Ascending aorta (tissue), 2 donors: Measurements from ENCODE around the gene SOS2. TPM values are rescaled to one million over a fixed set of nuclear protein-coding genes. Genes with fewer than 3 reads are reported as not detected.

Experiments used
- DNase-seq, 2 donors: peaks; one replicate each; pipeline ENCODE4 v3.0.0-alpha.2; 2019; ENCODE audit warnings: low spot score in 2 of 2
- H3K27ac ChIP-seq, 2 donors: fragments of 200-600 bp; sonication (generic); one replicate each; pipeline ENCODE4 v1.5.1; 2016 to 2017; ENCODE audit warnings: mild to moderate bottlenecking in 1 of 2
- H3K27me3 ChIP-seq: fragments of 200-600 bp; sonication (generic); one replicate; pipeline ENCODE4 v1.5.1; 2017
- H3K36me3 ChIP-seq, 2 donors: fragments of 200-600 bp; sonication (generic); one replicate each; pipeline ENCODE4 v1.5.1; 2016
- H3K4me1 ChIP-seq, 2 donors: fragments of 200-600 bp; sonication (generic); one replicate each; pipeline ENCODE4 v1.5.1; 2016 to 2017; ENCODE audit warnings: mild to moderate bottlenecking in 1 of 2
- H3K4me3 ChIP-seq, 2 donors: fragments of 200-600 bp; sonication (generic); one replicate each; pipeline ENCODE4 v1.5.1; 2016 to 2017; ENCODE audit warnings: mild to moderate bottlenecking in 1 of 2
- H3K9me3 ChIP-seq, 2 donors: fragments of 200-600 bp; sonication (generic); one replicate each; pipeline ENCODE4 v1.5.1; 2016
- CTCF ChIP-seq, 3 experiments: fragments of 200-600 bp in 2 of 3; fragments of 450-650 bp in 1 of 3; sonication (generic) in 2 of 3; IDR thresholded peaks; one replicate each; pipeline ENCODE4 v1.5.1; 2016 to 2019; ENCODE audit warnings: antibody characterized with exemption in 3 of 3, mild to moderate bottlenecking in 1 of 3, moderate library complexity in 1 of 3
- intact Hi-C: fragments of 100-400 bp; cut with DNase I; formaldehyde crosslinking; loops from one replicate; pipeline ENCODE4 v1.15.1; 2023
- total RNA-seq: library from RNA; depleted of rRNA; stranded (reverse); fragments of >200 nt; gene quantifications from one replicate; pipeline ENCODE4 v1.1.0, GENCODE V29; 2016

The SOS2 gene
- total RNA-seq, 1 donor from 2014 or later = 7.3 TPM

GRCh38 chr14:50139192-50139591, 92.2 kb downstream of the SOS2 start:
- no peak for DNase-seq
- Histone ChIP-seq H3K36me3 (peaks cover 14 to 22% of the 10 kb centered on the region in 2 donors), H3K4me1 (no peaks in the 10 kb centered on the region), H3K9me3 (no peaks in the 10 kb centered on the region), H3K27ac (no peak overlapping the region), H3K4me3 (no peak overlapping the region), H3K27me3 (no peaks in the 10 kb centered on the region)
- intact Hi-C loops = no loop called here
- TF ChIP-seq CTCF (IDR thresholded peaks at IDR 0.05) = no peak

- Histone ChIP-seq H3K4me1 (no peaks in the 10 kb centered on the region), H3K9me3 (no peaks in the 10 kb centered on the region), H3K4me3 (no peak overlapping the region), H3K27me3 (no peaks in the 10 kb centered on the region), H3K36me3 (peaks cover 28 to 31% of the 10 kb centered on the region in 2 donors), H3K27ac (no peak overlapping the region)
- no peak for DNase-seq
- intact Hi-C loops = no loop called here
- TF ChIP-seq CTCF (IDR thresholded peaks at IDR 0.05) = no peak
Measured at GRCh38 chr14:50127802-50128201, 103.6 kb downstream of the SOS2 start.

- Histone ChIP-seq H3K36me3 (peaks cover 8 to 10% of the 10 kb centered on the region in 2 donors), H3K9me3 (no peaks in the 10 kb centered on the region), H3K4me3 (no peak overlapping the region), H3K27ac (no peak overlapping the region), H3K27me3 (no peaks in the 10 kb centered on the region), H3K4me1 (no peaks in the 10 kb centered on the region)
- TF ChIP-seq CTCF (IDR thresholded peaks at IDR 0.05) = no peak
- intact Hi-C loops = no loop called here
- DNase-seq = no peak
Measured at GRCh38 chr14:50123062-50123461, 108.3 kb downstream of the SOS2 start.

- Histone ChIP-seq H3K9me3 (no peaks in the 10 kb centered on the region), H3K36me3 (peaks cover 10 to 12% of the 10 kb centered on the region in 2 donors), H3K27me3 (no peaks in the 10 kb centered on the region), H3K27ac (no peak overlapping the region), H3K4me3 (no peak overlapping the region), H3K4me1 (no peaks in the 10 kb centered on the region)
- TF ChIP-seq CTCF (IDR thresholded peaks at IDR 0.05) = no peak
- DNase-seq = no peak
- intact Hi-C loops = no loop called here
Measured at GRCh38 chr14:50122291-50122690, 109.1 kb downstream of the SOS2 start.

- intact Hi-C loops = no loop called here
- peaks cover 10 to 12% of the 10 kb centered on the region in 2 donors for H3K36me3 ChIP-seq
- no peak overlapping the region for H3K4me3 ChIP-seq
- no peak for TF ChIP-seq CTCF (IDR thresholded peaks at IDR 0.05)
- DNase-seq = no peak
- H3K9me3 ChIP-seq = no peaks in the 10 kb centered on the region
- peaks cover 0 to 4% of the 10 kb centered on the region in 2 donors for H3K4me1 ChIP-seq
- no peaks in the 10 kb centered on the region for H3K27me3 ChIP-seq
- H3K27ac ChIP-seq = no peak overlapping the region
Measured at GRCh38 chr14:50121486-50121885, 109.9 kb downstream of the SOS2 start.

GRCh38 chr14:50117456-50117855, 113.9 kb downstream of the SOS2 start:
- no peak for DNase-seq
- Histone ChIP-seq H3K27me3 (no peaks in the 10 kb centered on the region), H3K9me3 (no peaks in the 10 kb centered on the region), H3K4me3 (no peak overlapping the region), H3K27ac (peak overlapping the region in 1 of 2 donors; percentile 82), H3K36me3 (peaks cover 8 to 25% of the 10 kb centered on the region in 2 donors), H3K4me1 (peaks cover 0 to 10% of the 10 kb centered on the region in 2 donors)
- intact Hi-C loops = loop anchor here (2.0 to 5.0 kb wide), 3 partner anchors 255 to 495 kb away; partner anchors contain the start of genes MGAT2, NEMF and RPL36AL
- TF ChIP-seq CTCF (IDR thresholded peaks at IDR 0.05) = no peak
